A673 (cell line): Measurements from ENCODE around the gene SFSWAP.

Experiments used
- EZH2 ChIP-seq: fragments of 200-600 bp; sonication (generic); IDR thresholded peaks from 2 replicates; pipeline ENCODE4 v1.6.1; 2017; ENCODE audit warnings: borderline replicate concordance, low read depth, mild to moderate bottlenecking, mixed read lengths, antibody characterized with exemption, low read length; ENCODE audit not compliant: poor library complexity, severe bottlenecking
- TF ChIP-seq, protein P1 (sequence below): fragments of 300-800, 200-600 bp; sonication (generic); conservative IDR thresholded peaks from 2 replicates; pipeline ENCODE4 v1.5.1; 2017; ENCODE audit warnings: low read depth, mild to moderate bottlenecking, antibody characterized with exemption, low read length, moderate library complexity, mixed read lengths

DNA sequence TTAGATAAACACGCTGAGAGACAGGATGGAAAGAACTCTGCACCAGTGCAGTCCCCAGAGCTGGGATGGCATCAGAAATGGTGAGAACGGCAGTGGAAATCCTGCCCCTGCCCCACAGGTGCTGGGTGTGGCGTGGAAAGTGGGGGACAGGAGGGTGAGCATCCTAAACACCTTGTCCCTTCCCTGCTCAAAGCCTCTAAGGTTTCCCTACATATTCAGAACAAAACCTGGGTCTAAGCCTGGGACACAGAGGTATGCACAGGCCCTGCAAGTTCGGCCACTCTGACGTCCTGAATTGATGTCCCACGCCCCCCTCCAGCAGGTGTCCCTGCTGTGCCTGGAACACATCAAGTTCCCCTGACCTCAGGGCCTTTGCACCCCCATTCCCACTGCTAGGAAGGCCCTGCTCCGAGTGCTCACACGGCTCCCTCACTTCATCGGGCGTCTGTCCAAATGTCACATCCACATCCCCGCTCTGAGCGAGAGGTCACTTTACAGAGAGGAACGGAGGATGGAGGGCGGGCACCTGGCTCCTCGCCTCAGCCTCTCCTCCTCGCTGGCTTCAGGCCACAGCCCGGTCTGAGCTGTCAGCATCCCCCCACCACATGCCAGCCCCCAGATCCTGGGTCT is 38.5 kb upstream of the SFSWAP start:
- TF ChIP-seq, protein P1, sequence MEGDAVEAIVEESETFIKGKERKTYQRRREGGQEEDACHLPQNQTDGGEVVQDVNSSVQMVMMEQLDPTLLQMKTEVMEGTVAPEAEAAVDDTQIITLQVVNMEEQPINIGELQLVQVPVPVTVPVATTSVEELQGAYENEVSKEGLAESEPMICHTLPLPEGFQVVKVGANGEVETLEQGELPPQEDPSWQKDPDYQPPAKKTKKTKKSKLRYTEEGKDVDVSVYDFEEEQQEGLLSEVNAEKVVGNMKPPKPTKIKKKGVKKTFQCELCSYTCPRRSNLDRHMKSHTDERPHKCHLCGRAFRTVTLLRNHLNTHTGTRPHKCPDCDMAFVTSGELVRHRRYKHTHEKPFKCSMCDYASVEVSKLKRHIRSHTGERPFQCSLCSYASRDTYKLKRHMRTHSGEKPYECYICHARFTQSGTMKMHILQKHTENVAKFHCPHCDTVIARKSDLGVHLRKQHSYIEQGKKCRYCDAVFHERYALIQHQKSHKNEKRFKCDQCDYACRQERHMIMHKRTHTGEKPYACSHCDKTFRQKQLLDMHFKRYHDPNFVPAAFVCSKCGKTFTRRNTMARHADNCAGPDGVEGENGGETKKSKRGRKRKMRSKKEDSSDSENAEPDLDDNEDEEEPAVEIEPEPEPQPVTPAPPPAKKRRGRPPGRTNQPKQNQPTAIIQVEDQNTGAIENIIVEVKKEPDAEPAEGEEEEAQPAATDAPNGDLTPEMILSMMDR, result no peak
- no peak for TF ChIP-seq EZH2
